ENCODE data around the gene SCN10A. TPM values are rescaled to one million over a fixed set of nuclear protein-coding genes. Genes with fewer than 3 reads are reported as not detected.
A peak's percentile ranks its signal among the peaks of the same experiment; 100 is the strongest.

The SCN10A gene
- total RNA-seq, 1 donor from 2014 or later, result not detected

DNA sequence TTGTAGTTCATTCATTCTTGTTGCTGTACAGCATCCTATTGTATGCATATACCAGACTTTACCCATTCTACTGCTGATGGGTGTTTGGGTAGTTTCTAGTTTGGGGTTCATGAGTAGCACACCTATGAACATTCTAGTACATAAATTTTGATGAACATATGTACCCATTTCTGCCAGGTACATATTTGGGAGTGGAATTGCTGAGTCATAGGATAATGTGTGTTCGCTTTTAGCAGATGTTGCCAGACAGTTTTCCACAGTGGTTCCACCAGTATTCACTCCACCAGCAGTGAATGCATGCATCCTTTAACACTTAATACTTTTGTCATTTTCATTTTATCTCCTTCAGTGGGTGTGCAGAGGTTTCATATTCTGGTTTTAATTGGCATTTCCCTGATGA, 163.1 kb downstream of the SCN10A start:
- H3K4me1 Mint-ChIP-seq, result peaks cover 5% of the 10 kb centered on the region
- no peak overlapping the region for H3K27ac Mint-ChIP-seq
- peaks cover 30% of the 10 kb centered on the region for H3K27me3 Mint-ChIP-seq (ENCODE audit: low read depth)

DNA sequence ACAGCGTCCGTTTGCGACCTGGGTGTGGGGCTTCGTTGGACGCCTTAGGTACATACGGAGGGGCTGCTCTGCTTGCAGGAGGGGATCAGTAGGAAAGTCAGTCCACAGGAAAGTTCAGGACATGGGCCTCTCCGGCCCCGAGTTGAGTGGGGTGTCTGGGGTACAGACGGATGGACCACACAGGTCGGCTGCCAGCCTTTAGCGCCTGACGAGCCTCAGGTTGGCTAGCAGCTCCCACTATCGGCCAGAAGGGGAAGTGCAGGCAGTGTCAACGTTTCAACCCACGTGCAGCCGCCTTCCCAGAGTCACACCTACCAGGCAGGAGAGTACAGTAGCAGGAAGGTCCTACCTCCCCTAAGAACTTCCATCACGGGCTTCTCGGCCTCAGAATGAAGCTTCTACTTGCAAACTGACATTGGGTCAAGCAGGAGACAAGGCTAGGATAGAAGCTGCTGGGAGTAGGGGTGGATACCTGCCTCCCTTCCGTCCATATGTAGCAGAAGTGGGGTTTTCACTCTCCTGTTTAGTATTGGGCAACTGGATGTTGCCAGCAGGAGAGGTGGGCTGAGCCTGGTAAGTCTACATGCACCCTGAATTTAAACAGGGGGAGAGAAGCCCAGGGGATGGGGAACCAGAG, 164.7 kb downstream of the SCN10A start:
- Mint-ChIP-seq H3K4me1 (peaks cover 2% of the 10 kb centered on the region), H3K27me3 (ENCODE audit: low read depth) (peaks cover 14% of the 10 kb centered on the region), H3K9me3 (no peaks in the 10 kb centered on the region), H3K36me3 (no peaks in the 10 kb centered on the region), H3K27ac (no peak overlapping the region), H3K4me3 (no peak overlapping the region)
- TF ChIP-seq, protein P1, sequence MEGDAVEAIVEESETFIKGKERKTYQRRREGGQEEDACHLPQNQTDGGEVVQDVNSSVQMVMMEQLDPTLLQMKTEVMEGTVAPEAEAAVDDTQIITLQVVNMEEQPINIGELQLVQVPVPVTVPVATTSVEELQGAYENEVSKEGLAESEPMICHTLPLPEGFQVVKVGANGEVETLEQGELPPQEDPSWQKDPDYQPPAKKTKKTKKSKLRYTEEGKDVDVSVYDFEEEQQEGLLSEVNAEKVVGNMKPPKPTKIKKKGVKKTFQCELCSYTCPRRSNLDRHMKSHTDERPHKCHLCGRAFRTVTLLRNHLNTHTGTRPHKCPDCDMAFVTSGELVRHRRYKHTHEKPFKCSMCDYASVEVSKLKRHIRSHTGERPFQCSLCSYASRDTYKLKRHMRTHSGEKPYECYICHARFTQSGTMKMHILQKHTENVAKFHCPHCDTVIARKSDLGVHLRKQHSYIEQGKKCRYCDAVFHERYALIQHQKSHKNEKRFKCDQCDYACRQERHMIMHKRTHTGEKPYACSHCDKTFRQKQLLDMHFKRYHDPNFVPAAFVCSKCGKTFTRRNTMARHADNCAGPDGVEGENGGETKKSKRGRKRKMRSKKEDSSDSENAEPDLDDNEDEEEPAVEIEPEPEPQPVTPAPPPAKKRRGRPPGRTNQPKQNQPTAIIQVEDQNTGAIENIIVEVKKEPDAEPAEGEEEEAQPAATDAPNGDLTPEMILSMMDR (IDR thresholded peaks at IDR 0.05; ENCODE audit: unreplicated experiment), result peak; percentile 97
- peak in 1 of 2 experiments; percentile 76 for DNase-seq (ENCODE audit: low spot score in 2 of 2, unreplicated experiment in 2 of 2)

More for the DNA sequence above, 163.1 kb downstream of the SCN10A start:
- DNase-seq (ENCODE audit: low spot score in 2 of 2, unreplicated experiment in 2 of 2), result no peak
- H3K36me3 Mint-ChIP-seq, result no peaks in the 10 kb centered on the region
- TF ChIP-seq, protein P1 (IDR thresholded peaks at IDR 0.05; ENCODE audit: unreplicated experiment), result no peak
- H3K9me3 Mint-ChIP-seq, result no peaks in the 10 kb centered on the region
- H3K4me3 Mint-ChIP-seq, result no peak overlapping the region

DNA sequence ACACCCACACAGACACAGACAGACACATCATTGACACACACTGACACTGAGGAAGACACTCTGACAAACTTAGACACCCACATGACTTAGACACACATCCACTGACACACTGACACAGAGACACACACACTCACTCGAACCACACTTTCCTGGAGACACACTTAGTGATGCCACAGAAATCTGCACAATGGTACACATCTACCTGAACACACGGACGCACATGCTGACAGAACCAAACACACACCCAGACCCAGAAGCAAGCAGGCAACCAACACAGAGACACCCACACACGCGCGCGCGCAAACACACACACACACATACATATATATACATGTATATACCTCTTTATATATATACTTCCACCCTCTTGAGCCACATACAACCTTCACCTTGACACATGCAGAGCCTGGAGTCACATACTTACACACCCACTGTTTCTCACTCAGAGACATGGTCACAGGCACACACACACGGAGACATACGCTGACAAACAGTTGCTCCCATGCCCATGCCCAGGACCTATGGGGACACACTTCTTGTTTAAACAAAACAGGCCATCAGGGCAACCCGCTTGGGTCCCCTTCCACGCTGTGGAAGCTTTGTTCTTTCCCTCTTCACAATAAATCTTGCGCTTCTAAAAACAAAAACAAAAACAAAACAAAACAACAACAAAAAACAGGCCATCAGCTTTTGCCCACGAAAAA, 165.6 kb downstream of the SCN10A start:
- peaks cover 2% of the 10 kb centered on the region for H3K4me1 Mint-ChIP-seq
- TF ChIP-seq, protein P1 (IDR thresholded peaks at IDR 0.05; ENCODE audit: unreplicated experiment), result no peak
- H3K27ac Mint-ChIP-seq, result no peak overlapping the region
- no peak overlapping the region for H3K4me3 Mint-ChIP-seq
- H3K27me3 Mint-ChIP-seq (ENCODE audit: low read depth), result peaks cover 7% of the 10 kb centered on the region
- no peaks in the 10 kb centered on the region for H3K36me3 Mint-ChIP-seq
- no peak for DNase-seq (ENCODE audit: low spot score in 2 of 2, unreplicated experiment in 2 of 2)
- H3K9me3 Mint-ChIP-seq, result no peaks in the 10 kb centered on the region

DNA sequence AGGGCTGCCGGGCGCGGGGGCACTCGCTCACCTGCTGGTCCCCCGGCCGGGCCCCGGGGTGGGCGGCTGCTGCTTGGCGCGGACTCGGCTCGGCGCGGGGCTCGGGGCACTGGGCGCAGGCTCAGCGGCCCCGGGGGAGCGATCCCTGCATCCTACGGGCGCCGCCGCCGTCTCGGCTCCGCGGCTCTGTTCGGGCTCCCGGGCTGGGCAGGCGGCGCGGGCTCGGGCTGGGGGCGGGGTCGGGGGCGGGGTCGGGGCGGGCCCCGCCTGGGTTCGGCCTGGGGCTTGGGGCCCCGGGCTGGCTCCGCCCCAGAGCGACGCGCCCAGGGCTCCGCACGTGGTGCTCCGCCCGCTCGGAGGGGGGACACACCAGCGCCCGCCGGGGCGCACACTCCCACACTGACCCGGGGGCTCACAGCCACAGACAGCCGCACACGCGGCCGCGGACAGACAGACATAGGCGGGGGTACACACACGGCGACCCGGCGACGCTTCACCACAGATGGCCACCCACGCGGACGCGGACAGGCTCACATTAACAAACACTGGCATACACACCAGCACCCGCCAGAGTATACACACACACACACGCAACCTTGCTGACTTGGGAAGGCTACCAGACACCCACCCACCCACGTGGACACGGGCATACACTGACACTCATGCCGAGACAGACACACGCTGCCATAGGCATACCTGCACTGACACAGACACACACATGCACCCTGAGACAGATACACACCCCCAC, 166.3 kb downstream of the SCN10A start, which contains the start of gene SCN5A:
Gene SCN5A, minus strand, starts transcription at position 188 of the 748 bp plus-strand sequence. CDS start 16,380 bp downstream, outside the sequence.
- Mint-ChIP-seq H3K4me1 (peaks cover 2% of the 10 kb centered on the region), H3K27me3 (ENCODE audit: low read depth) (peaks cover 4% of the 10 kb centered on the region), H3K36me3 (no peaks in the 10 kb centered on the region), H3K27ac (no peak within 1 kb of the TSS), H3K4me3 (peak within 1 kb of the TSS; percentile 44), H3K9me3 (no peaks in the 10 kb centered on the region)
- TF ChIP-seq, protein P1 (IDR thresholded peaks at IDR 0.05; ENCODE audit: unreplicated experiment), result no peak
- peak in 1 of 2 experiments; percentile 55 for DNase-seq (ENCODE audit: low spot score in 2 of 2, unreplicated experiment in 2 of 2)

DNA sequence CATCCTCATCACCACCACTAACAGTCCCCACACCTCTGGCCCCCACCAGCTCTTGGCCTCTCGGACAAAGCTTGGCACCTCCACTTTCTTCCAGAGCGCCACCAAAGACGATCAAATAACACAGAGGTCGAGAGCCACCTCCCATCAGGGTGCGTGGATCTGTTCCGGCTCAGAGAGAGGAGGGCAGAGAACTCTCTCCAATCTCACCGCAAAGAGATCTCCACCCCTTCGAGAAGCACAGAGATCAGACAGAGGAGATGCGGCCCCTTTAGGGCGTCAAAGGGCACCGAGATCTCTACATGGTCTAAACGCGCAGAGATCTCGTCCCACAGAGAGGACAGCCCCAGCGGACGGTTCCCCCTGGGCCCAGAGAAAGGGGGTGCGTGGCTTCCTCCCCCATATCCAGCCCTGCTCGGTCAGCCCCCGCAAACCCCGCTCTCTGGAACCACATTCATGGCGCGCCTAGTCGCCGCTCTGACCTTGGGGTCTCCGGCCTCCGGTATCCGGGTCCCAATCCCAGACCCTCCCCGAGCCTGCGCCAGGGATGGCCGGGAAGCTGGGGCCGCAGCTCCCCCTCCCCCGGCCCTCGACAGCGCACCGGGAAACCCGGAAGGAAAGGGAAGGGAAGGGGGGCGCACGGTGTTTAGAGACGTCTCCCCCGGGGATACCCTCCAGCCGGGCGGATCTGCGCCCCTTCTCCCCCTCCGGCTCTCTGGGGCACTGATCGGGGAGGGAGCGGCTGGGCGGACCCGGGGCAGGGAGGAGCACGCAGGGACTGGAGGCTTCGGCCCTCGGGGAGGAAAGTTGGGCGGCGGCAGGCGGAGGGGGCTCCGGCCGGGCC, 167.1 kb downstream of the SCN10A start:
- DNase-seq (ENCODE audit: low spot score in 2 of 2, unreplicated experiment in 2 of 2), result no peak
- H3K9me3 Mint-ChIP-seq, result no peaks in the 10 kb centered on the region
- peak overlapping the region; percentile 44 for H3K4me3 Mint-ChIP-seq
- TF ChIP-seq, protein P1 (IDR thresholded peaks at IDR 0.05; ENCODE audit: unreplicated experiment), result no peak
- peaks cover 2% of the 10 kb centered on the region for H3K4me1 Mint-ChIP-seq
- H3K27me3 Mint-ChIP-seq (ENCODE audit: low read depth), result no peaks in the 10 kb centered on the region
- no peak overlapping the region for H3K27ac Mint-ChIP-seq
- H3K36me3 Mint-ChIP-seq, result no peaks in the 10 kb centered on the region
